C4-2B (cell line): Measurements from ENCODE around the gene GHRHR.

Source experiments
- H3K27ac ChIP-seq: fragments of 450-650 bp; 2 replicates; pipeline ENCODE4 v1.5.1; 2017
- CTCF ChIP-seq: fragments of 450-650 bp; conservative IDR thresholded peaks from 2 replicates; pipeline ENCODE4 v1.5.1; 2017; ENCODE audit warnings: mild to moderate bottlenecking
- ZFX ChIP-seq: fragments of 450-650 bp; IDR thresholded peaks from 2 replicates; pipeline ENCODE4 v1.6.1; 2017

Gene GHRHR

DNA sequence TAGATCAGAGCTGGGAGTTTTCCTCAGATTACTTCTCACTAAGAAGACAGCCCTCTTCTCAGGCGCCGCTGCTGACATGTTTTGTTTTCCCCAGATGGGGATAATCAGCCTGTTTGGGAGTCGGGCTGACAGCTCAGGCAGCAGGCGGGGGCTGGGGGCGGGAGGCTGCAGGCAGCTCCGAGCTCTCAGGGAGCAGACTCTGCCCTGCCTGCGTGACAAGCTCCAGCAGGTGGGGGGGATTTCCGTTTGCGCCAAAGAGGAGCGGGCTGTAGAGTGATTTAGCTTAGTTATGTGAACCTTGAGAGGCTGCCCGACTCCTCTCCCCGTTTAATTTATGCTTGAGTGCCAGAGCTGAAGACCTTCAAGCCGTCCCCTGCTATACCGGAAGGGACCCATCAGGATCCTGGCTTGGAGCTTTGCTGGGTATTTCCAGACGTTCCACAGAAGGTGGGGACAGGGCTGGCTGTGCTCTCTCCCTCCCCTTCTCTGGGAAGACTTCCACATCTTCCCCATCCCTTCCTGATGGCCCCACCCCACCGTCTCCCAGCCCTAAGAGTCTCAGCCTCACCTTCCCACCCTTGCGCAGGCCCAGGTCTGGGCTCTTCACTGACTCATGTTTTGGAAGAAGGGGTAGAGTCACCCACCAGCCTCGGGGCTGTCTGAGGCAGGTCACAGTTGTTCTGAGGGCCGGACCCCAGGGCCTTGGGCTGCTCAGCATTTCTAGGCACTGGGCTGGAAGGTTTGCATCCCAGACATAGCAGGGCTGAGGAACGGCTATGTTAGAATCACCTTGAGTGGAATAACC is 63.6 kb downstream of the GHRHR start:
- no peak overlapping the region for H3K27ac ChIP-seq
- no peak for TF ChIP-seq CTCF
- no peak for TF ChIP-seq ZFX

DNA sequence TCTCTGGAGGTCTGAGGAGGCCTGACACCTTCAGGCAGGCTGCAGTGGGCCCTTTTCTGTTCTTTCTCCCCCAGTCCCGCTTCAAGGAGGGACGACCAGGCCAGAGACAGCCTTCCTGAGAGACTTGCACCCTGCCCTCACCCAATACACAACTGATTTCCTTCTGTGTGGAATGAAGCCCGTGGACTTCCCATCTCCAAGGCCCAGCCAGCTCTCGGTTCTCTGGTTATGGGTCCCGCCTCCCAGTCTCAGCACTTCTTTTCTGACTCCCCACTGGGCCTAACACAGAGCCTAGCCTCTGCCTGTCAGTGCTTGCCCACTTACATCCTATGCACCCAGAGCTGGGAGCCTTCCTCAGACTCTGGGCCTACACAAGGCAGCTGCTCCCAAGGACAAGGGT is 64.3 kb downstream of the GHRHR start:
- TF ChIP-seq ZFX (no peak), CTCF (no peak)
- H3K27ac ChIP-seq: no peak overlapping the region

DNA sequence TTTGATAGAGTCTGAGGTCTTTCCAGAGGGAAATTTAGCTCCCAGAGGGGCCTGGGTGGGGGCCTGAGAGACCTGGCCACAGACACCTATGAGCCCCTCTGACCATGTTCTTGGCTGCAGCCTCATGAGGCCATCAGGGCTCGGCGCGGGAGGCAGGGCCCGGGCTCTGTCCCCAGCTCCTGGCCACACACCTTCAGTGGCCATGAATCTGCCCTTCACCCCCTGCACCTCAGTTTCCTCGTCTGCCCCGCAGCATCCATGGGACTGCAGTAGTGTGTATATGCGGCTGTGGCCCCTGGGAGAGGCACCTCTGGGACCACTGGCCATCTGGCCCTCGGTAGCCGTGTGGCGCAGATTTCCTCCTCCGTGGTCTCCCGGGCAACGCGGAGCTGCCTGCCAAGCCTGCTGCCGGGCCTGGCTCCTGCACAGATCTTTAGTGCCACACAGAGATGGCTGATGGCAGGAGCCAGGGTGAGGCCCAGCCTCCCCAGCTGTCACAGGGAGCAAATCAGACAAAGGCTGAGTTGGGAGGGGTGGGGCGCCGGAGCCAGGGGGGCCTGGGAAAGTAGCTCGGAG is 64.8 kb downstream of the GHRHR start:
- H3K27ac ChIP-seq: no peak overlapping the region
- TF ChIP-seq ZFX (no peak), CTCF (no peak)
